Islet of Langerhans (tissue), 1 donor: Measurements from ENCODE around the gene PHKB.
A peak's percentile ranks its signal among the peaks of the same experiment; 100 is the strongest.
"Not testable (repeated sequence)": the region's sequence is repeated elsewhere in the genome, so short reads cannot be mapped to it uniquely, and the experiment has no call there.

ENCODE experiments used
- FAIRE-seq: peaks from one replicate; lab custom pipeline; 2011; peaks lifted over from hg19 to GRCh38; lab: Jason Lieb, UNC

Gene PHKB

GRCh38 chr16:47507701-47508100, 46.6 kb downstream of the PHKB start:
- FAIRE-seq: no peak

- no peak for FAIRE-seq
These were observed 50.8 kb downstream of the PHKB start for GRCh38 chr16:47511882-47512281.

- FAIRE-seq: no peak
These were observed 57.9 kb downstream of the PHKB start for GRCh38 chr16:47519037-47519436.

GRCh38 chr16:47519546-47519945, 58.4 kb downstream of the PHKB start:
- no peak for FAIRE-seq

GRCh38 chr16:47519996-47520679, 59.0 kb downstream of the PHKB start:
- no peak for FAIRE-seq

GRCh38 chr16:47523342-47524006, 62.3 kb downstream of the PHKB start:
- peak; percentile 64 for FAIRE-seq

GRCh38 chr16:47524007-47524405, 62.9 kb downstream of the PHKB start:
- FAIRE-seq: no peak

GRCh38 chr16:47528431-47528830, 67.3 kb downstream of the PHKB start:
- no peak for FAIRE-seq

GRCh38 chr16:47533744-47534292, 72.7 kb downstream of the PHKB start:
- no peak for FAIRE-seq

- FAIRE-seq: no peak
These were observed 77.3 kb downstream of the PHKB start for GRCh38 chr16:47538472-47538871.

- not testable (repeated sequence) for FAIRE-seq
These were observed 78.9 kb downstream of the PHKB start for GRCh38 chr16:47539707-47540670.

- FAIRE-seq: not testable (repeated sequence)
These were observed 80.0 kb downstream of the PHKB start for GRCh38 chr16:47541135-47541534.

- not testable (repeated sequence) for FAIRE-seq
These were observed 83.1 kb downstream of the PHKB start for GRCh38 chr16:47544255-47544654.

- not testable (repeated sequence) for FAIRE-seq
These were observed 90.1 kb downstream of the PHKB start for GRCh38 chr16:47551185-47551584.

GRCh38 chr16:47551767-47552166, 90.6 kb downstream of the PHKB start:
- FAIRE-seq: not testable (repeated sequence)

GRCh38 chr16:47553853-47554564, 92.9 kb downstream of the PHKB start:
- no peak for FAIRE-seq

- FAIRE-seq: not testable (repeated sequence)
These were observed 93.5 kb downstream of the PHKB start for GRCh38 chr16:47554587-47554986.

- FAIRE-seq: no peak
These were observed 100.2 kb downstream of the PHKB start for GRCh38 chr16:47561286-47561685.

GRCh38 chr16:47562366-47562765, 101.2 kb downstream of the PHKB start:
- no peak for FAIRE-seq

- no peak for FAIRE-seq
These were observed 104.3 kb downstream of the PHKB start for GRCh38 chr16:47565454-47565853.

GRCh38 chr16:47567321-47567720, 106.2 kb downstream of the PHKB start:
- FAIRE-seq: no peak

GRCh38 chr16:47568351-47568750, 107.2 kb downstream of the PHKB start:
- no peak for FAIRE-seq
